ENCODE measurements around the gene CRYBG2. TPM values are rescaled to one million over a fixed set of nuclear protein-coding genes. Genes with fewer than 3 reads are reported as not detected.

The CRYBG2 gene
- total and polyA plus RNA-seq, 2 of the 13 experiments (the other 11 are each of a cell fraction or from before 2014, with no cell fraction given): 1.3 to 2.9 TPM

DNA sequence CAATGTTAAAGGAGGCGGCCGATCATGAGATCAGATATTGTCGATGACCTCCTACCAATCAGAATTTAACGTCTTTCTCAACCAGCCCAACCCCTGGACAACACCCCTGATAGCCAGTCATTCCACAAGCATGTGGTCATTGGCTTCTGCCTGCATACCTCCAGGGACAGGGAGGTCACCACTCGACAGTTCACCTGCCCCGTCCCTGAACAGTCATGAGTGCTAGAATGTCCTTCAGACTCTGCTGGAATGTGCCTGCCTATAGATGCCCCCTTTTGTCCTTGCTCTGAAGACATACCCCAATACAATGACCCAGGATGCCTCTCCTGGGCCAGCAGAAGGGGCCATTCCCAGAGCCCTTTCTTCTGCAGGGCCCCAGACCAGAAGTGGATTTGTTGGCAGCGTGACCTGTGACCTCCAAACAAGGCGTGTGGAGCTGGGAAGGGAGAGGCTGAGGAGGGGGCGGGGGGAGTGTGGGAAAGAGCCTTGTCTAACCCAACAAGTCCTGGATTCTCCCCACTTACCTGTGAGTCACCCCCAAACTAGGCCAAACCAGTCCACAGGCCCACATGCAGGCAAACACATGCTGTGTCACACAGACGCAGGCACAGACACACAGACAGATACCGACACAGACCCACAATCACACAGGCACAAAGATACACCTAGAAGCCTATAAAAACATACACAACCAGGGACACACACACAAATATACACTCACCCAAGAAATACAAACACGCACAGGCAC, 2.2 kb downstream of the CRYBG2 start (continued):
- TF ChIP-seq SAP130 (CRISPR knock-in tag; IDR thresholded peaks at IDR 0.05; ENCODE audit: low read depth) (peak; percentile 83), RARG (CRISPR knock-in tag; IDR thresholded peaks at IDR 0.05; ENCODE audit: low read depth) (no peak), CENPX (CRISPR knock-in tag; IDR thresholded peaks at IDR 0.05) (no peak), ZNF180 (CRISPR knock-in tag; IDR thresholded peaks at IDR 0.05; ENCODE audit: borderline replicate concordance, low read depth) (no peak), ZNF263 (CRISPR knock-in tag; IDR thresholded peaks at IDR 0.05) (no peak), ZBTB42 (CRISPR knock-in tag; IDR thresholded peaks at IDR 0.05) (no peak), CHD4 (IDR thresholded peaks at IDR 0.05; ENCODE audit: borderline replicate concordance, low read length) (peak; percentile 71; the same call in 1 of the 2 replicates), ZBTB8A (CRISPR knock-in tag; IDR thresholded peaks at IDR 0.05; ENCODE audit: borderline replicate concordance, low read depth) (no peak), ESRRA (CRISPR knock-in tag; IDR thresholded peaks at IDR 0.05; ENCODE audit: low read depth) (peak; percentile 73), GPN1 (CRISPR knock-in tag; IDR thresholded peaks at IDR 0.05; ENCODE audit: borderline replicate concordance) (no peak), ZMAT3 (CRISPR knock-in tag; conservative IDR thresholded peaks at IDR 0.05) (0 out of 2 replicates have a peak, but pooled peaks have one; percentile 10), RBM22 (optimal IDR thresholded peaks at IDR 0.05; ENCODE audit: low read length) (peak; percentile 59), FOXK2 (IDR thresholded peaks at IDR 0.05) (peak; percentile 39), HDAC6 (IDR thresholded peaks at IDR 0.05; ENCODE audit: low read depth, low read length) (no peak), ZBTB21 (CRISPR knock-in tag; IDR thresholded peaks at IDR 0.05) (peak; percentile 28; the same call in 1 of the 2 replicates), ZNF343 (CRISPR knock-in tag; IDR thresholded peaks at IDR 0.05) (no peak), ZEB1 (IDR thresholded peaks at IDR 0.05; ENCODE audit: insufficient replicate concordance, low read depth) (peak; percentile 52), NFIC (IDR thresholded peaks at IDR 0.05; ENCODE audit: low read length) (0 out of 2 replicates have a peak, but pooled peaks have one; percentile 17), FOXK1 (CRISPR knock-in tag; IDR thresholded peaks at IDR 0.05; ENCODE audit: borderline replicate concordance, low read depth) (no peak), GFI1 (CRISPR knock-in tag; IDR thresholded peaks at IDR 0.05; ENCODE audit: borderline replicate concordance) (peak; percentile 72; the same call in 1 of the 2 replicates), KAT8 (CRISPR knock-in tag; IDR thresholded peaks at IDR 0.05) (no peak), MATR3 (CRISPR knock-in tag; IDR thresholded peaks at IDR 0.05) (no peak)
- TF ChIP-seq, protein P1, sequence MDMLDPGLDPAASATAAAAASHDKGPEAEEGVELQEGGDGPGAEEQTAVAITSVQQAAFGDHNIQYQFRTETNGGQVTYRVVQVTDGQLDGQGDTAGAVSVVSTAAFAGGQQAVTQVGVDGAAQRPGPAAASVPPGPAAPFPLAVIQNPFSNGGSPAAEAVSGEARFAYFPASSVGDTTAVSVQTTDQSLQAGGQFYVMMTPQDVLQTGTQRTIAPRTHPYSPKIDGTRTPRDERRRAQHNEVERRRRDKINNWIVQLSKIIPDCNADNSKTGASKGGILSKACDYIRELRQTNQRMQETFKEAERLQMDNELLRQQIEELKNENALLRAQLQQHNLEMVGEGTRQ (IDR thresholded peaks at IDR 0.05; ENCODE audit: low read depth, low read length): no peak
- TF ChIP-seq, protein P1 (CRISPR knock-in tag; IDR thresholded peaks at IDR 0.05; ENCODE audit: borderline replicate concordance): no peak
- TF ChIP-seq, protein P2, sequence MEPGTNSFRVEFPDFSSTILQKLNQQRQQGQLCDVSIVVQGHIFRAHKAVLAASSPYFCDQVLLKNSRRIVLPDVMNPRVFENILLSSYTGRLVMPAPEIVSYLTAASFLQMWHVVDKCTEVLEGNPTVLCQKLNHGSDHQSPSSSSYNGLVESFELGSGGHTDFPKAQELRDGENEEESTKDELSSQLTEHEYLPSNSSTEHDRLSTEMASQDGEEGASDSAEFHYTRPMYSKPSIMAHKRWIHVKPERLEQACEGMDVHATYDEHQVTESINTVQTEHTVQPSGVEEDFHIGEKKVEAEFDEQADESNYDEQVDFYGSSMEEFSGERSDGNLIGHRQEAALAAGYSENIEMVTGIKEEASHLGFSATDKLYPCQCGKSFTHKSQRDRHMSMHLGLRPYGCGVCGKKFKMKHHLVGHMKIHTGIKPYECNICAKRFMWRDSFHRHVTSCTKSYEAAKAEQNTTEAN (CRISPR knock-in tag; conservative IDR thresholded peaks at IDR 0.05): 0 out of 2 replicates have a peak, but pooled peaks have one; percentile 59
- TF ChIP-seq, protein P3, sequence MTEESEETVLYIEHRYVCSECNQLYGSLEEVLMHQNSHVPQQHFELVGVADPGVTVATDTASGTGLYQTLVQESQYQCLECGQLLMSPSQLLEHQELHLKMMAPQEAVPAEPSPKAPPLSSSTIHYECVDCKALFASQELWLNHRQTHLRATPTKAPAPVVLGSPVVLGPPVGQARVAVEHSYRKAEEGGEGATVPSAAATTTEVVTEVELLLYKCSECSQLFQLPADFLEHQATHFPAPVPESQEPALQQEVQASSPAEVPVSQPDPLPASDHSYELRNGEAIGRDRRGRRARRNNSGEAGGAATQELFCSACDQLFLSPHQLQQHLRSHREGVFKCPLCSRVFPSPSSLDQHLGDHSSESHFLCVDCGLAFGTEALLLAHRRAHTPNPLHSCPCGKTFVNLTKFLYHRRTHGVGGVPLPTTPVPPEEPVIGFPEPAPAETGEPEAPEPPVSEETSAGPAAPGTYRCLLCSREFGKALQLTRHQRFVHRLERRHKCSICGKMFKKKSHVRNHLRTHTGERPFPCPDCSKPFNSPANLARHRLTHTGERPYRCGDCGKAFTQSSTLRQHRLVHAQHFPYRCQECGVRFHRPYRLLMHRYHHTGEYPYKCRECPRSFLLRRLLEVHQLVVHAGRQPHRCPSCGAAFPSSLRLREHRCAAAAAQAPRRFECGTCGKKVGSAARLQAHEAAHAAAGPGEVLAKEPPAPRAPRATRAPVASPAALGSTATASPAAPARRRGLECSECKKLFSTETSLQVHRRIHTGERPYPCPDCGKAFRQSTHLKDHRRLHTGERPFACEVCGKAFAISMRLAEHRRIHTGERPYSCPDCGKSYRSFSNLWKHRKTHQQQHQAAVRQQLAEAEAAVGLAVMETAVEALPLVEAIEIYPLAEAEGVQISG (CRISPR knock-in tag; IDR thresholded peaks at IDR 0.05): peak; percentile 66
